Measurements from ENCODE around the gene ASB18. TPM values are rescaled to one million over a fixed set of nuclear protein-coding genes. Genes with fewer than 3 reads are reported as not detected.

Gene ASB18
- total and polyA plus RNA-seq, 8 donors, result 0.05 to 0.07 (median 0.06) TPM; not detected in 5

DNA sequence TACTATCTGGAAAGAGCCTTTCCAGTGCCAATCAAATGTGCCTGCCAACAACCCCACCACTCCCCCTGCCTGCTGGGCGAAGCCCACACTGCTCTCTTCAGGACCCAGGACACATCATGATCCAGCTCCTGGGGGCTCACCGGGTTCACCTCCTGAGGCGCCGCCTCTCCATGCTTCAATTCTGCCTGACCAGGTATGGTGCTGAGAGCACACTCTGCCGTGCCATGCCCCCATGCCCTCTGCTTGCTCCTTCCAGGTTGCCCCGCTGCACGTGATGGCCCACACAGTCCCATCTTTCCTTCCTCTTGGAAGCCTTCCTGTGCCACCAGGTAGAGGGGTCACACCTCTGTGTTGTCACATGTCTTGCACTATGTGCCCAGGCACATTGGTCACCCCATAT lies 47.5 kb downstream of the ASB18 start:
- intact Hi-C loops (cut with DNase I), result no loop called here
- DNase-seq (no peak), ATAC-seq (no peak)
- Histone ChIP-seq H3K4me3 (no peak overlapping the region), H3K4me1 (no peaks in the 10 kb centered on the region), H3K27me3 (peaks cover 10 to 58% of the 10 kb centered on the region in 2 donors), H3K36me3 (no peaks in the 10 kb centered on the region), H3K9me3 (no peaks in the 10 kb centered on the region), H3K27ac (no peak overlapping the region)
- TF ChIP-seq, protein P1, sequence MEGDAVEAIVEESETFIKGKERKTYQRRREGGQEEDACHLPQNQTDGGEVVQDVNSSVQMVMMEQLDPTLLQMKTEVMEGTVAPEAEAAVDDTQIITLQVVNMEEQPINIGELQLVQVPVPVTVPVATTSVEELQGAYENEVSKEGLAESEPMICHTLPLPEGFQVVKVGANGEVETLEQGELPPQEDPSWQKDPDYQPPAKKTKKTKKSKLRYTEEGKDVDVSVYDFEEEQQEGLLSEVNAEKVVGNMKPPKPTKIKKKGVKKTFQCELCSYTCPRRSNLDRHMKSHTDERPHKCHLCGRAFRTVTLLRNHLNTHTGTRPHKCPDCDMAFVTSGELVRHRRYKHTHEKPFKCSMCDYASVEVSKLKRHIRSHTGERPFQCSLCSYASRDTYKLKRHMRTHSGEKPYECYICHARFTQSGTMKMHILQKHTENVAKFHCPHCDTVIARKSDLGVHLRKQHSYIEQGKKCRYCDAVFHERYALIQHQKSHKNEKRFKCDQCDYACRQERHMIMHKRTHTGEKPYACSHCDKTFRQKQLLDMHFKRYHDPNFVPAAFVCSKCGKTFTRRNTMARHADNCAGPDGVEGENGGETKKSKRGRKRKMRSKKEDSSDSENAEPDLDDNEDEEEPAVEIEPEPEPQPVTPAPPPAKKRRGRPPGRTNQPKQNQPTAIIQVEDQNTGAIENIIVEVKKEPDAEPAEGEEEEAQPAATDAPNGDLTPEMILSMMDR (IDR thresholded peaks at IDR 0.05), result no peak

DNA sequence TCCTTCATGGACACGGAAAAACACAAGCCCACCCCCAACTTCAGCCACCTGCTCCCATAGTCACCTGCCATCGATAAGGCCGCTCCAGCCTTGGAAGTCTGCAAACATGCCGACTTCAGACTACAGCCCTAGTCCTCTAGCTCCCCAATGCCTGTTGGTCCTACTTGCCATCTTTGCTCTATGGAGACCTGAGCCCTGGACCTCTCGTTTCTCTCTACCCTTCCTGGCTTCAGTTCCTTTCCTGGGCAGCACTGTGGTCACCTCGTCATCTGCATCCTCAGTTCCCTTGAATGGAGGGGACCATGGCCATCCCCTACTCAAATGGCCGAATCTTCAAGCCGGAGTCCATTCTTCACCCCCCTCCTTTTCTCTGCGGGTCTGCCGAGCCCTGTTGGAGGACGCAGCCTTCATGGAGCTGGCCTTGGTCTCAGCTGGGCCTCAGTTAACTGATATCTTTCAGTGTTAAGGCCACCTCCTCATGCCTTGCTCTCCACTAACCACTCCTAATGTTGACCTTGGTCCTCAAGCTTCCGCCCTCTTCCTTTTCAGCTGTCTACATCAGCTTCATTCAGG lies 48.4 kb downstream of the ASB18 start:
- H3K9me3 ChIP-seq, result no peaks in the 10 kb centered on the region
- H3K36me3 ChIP-seq, result no peaks in the 10 kb centered on the region
- no peak for ATAC-seq
- DNase-seq, result no peak
- intact Hi-C loops (cut with DNase I), result no loop called here
- no peaks in the 10 kb centered on the region for H3K4me1 ChIP-seq
- H3K27ac ChIP-seq, result no peak overlapping the region
- no peak overlapping the region for H3K4me3 ChIP-seq
- H3K27me3 ChIP-seq, result peaks cover 10 to 67% of the 10 kb centered on the region in 2 donors
- TF ChIP-seq, protein P1 (IDR thresholded peaks at IDR 0.05), result no peak

DNA sequence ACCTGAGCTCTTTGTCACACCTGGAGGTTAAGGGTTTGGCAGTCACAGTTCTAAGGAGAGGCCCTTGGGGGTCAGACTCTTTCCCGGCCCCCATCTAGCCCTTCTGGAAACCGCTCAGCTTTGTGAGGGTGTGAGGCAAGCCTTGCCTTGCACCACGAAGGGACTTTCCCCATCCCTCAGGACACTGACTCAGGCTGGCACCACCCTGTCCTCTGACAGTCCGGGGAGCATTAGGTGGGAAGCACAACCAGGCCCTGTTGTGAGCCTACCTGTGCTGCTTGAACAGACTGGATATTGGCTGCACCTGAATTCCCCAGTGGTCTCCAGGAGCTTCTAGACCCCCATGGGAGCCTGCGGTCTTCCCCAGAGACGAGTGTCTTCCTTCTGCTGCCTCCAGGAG lies 49.0 kb downstream of the ASB18 start:
- peaks cover 10 to 73% of the 10 kb centered on the region in 2 donors for H3K27me3 ChIP-seq
- TF ChIP-seq, protein P1 (IDR thresholded peaks at IDR 0.05), result no peak
- ATAC-seq, result no peak

DNA sequence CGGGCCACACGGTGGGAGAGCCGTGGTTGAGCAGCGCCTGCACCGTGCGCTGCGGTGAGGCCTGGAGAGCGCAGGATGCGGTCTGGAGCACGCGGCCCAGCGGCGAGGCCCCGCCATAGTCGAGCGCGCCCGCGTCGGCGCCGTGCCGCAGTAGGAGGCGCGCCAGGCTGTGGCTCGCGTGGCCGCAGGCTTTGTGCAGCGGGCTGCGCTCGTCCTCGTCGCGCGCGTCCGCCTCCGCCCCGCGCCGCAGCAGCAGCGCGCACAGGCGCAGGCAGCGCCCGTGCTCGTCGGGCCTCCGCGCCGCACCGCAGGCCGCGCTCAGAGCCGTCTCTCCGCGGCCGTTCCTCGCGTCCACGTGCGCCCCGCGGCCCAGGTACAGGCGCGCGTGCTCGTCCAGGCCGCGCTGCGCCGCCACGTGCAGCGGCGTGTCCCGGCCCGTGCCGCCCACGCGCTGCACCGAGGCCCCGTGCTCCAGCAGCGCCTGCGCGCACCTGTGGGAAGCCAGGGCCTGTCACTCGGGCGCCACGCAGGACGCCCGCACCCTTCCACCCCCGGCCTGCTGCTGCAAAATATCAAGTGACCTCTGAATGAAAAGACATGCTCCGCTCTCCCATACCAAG lies 49.7 kb downstream of the ASB18 start:
- peaks cover 10 to 80% of the 10 kb centered on the region in 2 donors for H3K27me3 ChIP-seq
- H3K4me3 ChIP-seq, result no peak overlapping the region
- no peak overlapping the region for H3K27ac ChIP-seq
- no peaks in the 10 kb centered on the region for H3K9me3 ChIP-seq
- TF ChIP-seq, protein P1 (IDR thresholded peaks at IDR 0.05), result no peak
- intact Hi-C loops (cut with DNase I), result no loop called here
- no peaks in the 10 kb centered on the region for H3K36me3 ChIP-seq
- no peaks in the 10 kb centered on the region for H3K4me1 ChIP-seq
- no peak for ATAC-seq
- DNase-seq, result no peak

More for the DNA sequence above, 49.0 kb downstream of the ASB18 start:
- Histone ChIP-seq H3K36me3 (no peaks in the 10 kb centered on the region), H3K4me1 (no peaks in the 10 kb centered on the region), H3K4me3 (no peak overlapping the region), H3K9me3 (no peaks in the 10 kb centered on the region), H3K27ac (no peak overlapping the region)
- no peak for DNase-seq
- intact Hi-C loops (cut with DNase I), result no loop called here

DNA sequence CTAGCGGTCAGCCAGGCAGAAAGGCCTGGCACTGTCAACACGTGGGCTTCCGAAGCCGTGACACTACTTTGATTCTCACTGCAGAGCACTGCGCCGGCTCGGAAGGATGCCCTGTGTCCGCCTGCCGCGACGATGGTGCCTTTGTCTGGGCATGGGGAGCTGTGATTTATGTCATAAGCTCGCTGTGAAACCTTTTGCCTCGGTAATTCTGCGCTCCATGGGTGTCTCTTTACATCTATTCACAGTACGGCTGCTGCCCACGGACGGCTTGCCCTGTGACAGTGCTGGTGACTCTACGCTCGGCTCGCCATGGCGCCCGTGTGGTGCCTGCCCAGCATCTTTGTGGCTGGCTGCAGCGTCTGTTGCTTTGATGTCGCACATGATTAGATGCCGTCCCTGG lies 52.9 kb downstream of the ASB18 start:
- H3K4me1 ChIP-seq, result no peaks in the 10 kb centered on the region
- peaks cover 10 to 70% of the 10 kb centered on the region in 2 donors for H3K27me3 ChIP-seq
- ATAC-seq (no peak), DNase-seq (no peak)
- intact Hi-C loops (cut with DNase I), result no loop called here
- TF ChIP-seq, protein P1 (IDR thresholded peaks at IDR 0.05), result no peak
- peaks cover 0 to 1% of the 10 kb centered on the region in 2 donors for H3K9me3 ChIP-seq
- no peak overlapping the region for H3K4me3 ChIP-seq
- H3K27ac ChIP-seq, result no peak overlapping the region
- H3K36me3 ChIP-seq, result no peaks in the 10 kb centered on the region
